Heart right ventricle (tissue), 16 donors: Measurements from ENCODE around the gene GARNL3. TPM values are rescaled to one million over a fixed set of nuclear protein-coding genes. Genes with fewer than 3 reads are reported as not detected.

ENCODE experiments used
- ATAC-seq, 8 donors: fragments of 200-7000 bp; cut with Tn5 transposase; one replicate each; pipeline ENCODE4 v1.9.1; 2020; ENCODE audit warnings: mild to moderate bottlenecking in 8 of 8, moderate library complexity in 8 of 8, moderate number of reproducible peaks in 1 of 8
- DNase-seq, 2 donors: peaks; one replicate each; pipeline ENCODE4 v3.0.0-alpha.2; 2020
- H3K27ac ChIP-seq, 10 donors: fragments of 200-600 bp; sonication (generic) in 2 of 10; one replicate each; pipeline versions ENCODE4 v1.5.0 to v1.8.0; 2020 to 2022; ENCODE audit warnings: mild to moderate bottlenecking in 3 of 10
- H3K27me3 ChIP-seq, 7 donors: fragments of 200-600 bp; one replicate each; pipeline ENCODE4 v1.8.0; 2021 to 2022; ENCODE audit warnings: mild to moderate bottlenecking in 2 of 7
- H3K36me3 ChIP-seq, 9 donors: fragments of 200-600 bp; sonication (generic) in 1 of 9; one replicate each; pipeline versions ENCODE4 v1.5.0 to v1.8.0; 2020 to 2022; ENCODE audit warnings: mild to moderate bottlenecking in 2 of 9
- H3K4me1 ChIP-seq, 9 donors: fragments of 200-600 bp; sonication (generic) in 1 of 9; one replicate each; pipeline versions ENCODE4 v1.5.0 to v1.8.0; 2020 to 2022; ENCODE audit warnings: mild to moderate bottlenecking in 4 of 9
- H3K4me3 ChIP-seq, 10 donors: fragments of 200-600 bp; sonication (generic) in 2 of 10; one replicate each; pipeline versions ENCODE4 v1.5.0 to v1.8.0; 2020 to 2022; ENCODE audit warnings: mild to moderate bottlenecking in 7 of 10, moderate library complexity in 2 of 10
- H3K9me3 ChIP-seq, 11 donors: fragments of 200-600 bp in 10 of 11; sonication (generic) in 2 of 11; one replicate each; pipeline versions ENCODE4 v1.5.0 to v1.8.0; 2013 to 2022; ENCODE audit warnings: mild to moderate bottlenecking in 2 of 11, control low read depth in 1 of 11, moderate library complexity in 1 of 11
- WGBS, 2 donors: extraction: QIAGEN DNeasy Blood & Tissue Kit; methylation state at CpG; one replicate each; pipeline ENCODE4 v1.1.7; 2013; ENCODE audit warnings: inconsistent platforms in 1 of 2; 5-methylcytosine and 5-hydroxymethylcytosine counted together
- intact Hi-C, 10 donors: fragments of 100-400 bp; cut with DNase I; formaldehyde crosslinking; loops; one replicate each; pipeline versions ENCODE4 v1.11.1 to v1.14.2; 2022
- polyA plus RNA-seq, 2 donors: library from polyadenylated mRNA; stranded (reverse); fragments of 200-250 nt; gene quantifications; one replicate each; pipeline ENCODE4 v1.2.3, GENCODE V29; 2013
- total RNA-seq, 10 donors: library from RNA; stranded (reverse); fragmentation: NEBNext Ultra II Directional in 3 of 10; extraction: Animal tissue kit (Norgen Biotek cat#: 25700) in 3 of 10; gene quantifications; one replicate each; pipeline versions ENCODE4 v1.2.1 to v1.2.4, GENCODE V29; 2021 to 2023
- TF ChIP-seq, protein P1 (sequence below), 9 donors: fragments of 200-600 bp; sonication (generic) in 2 of 9; IDR thresholded peaks; one replicate each; pipeline versions ENCODE4 v1.5.0 to v1.8.0; 2021 to 2022; ENCODE audit warnings: antibody characterized with exemption in 9 of 9, mild to moderate bottlenecking in 5 of 9, moderate library complexity in 1 of 9
- donor health status: Arrhythmogenic right ventricular cardiomyopathy.
- donor health status: ischemic (EF 13 %, LVEDD 7.1; RV severe dilation, severe dysfunction).
- donor health status: healthy with polysubstance abuse.
- donor health status: DM: no; HTN: yes; CAD: no.
- donor health status: DM: no; HTN: no; CAD: no.
- donor health status: ischemic (EF 25% LVEDD 6.9; RV normal size, moderate dysfunction).
- donor health status: ischemic (EF 25% LVEDD 5.7; RV mildly dilated, moderate dysfunction).
- donor health status: healthy.
- donor health status: DM: yes; HTN: yes; CAD: no.
- donor health status: Ischemic cardiomyopathy.
- donor health status: ischemic (EF 35%, LVEDD 5.7; RV mildly dilated, moderate dysfunction).
- donor health status: nonischemic (EF 11% LVEDD 7.7; RV severe dilation, severe dysfunction).
- donor health status: DM: yes; HTN: yes; CAD: no.
- donor health status: PGD.
- donor health status: ischemic (EF 29% LVEDD 5.4; RV normal size, mild dysfunction).
- donor health status: nonischemic (EF 23%, LVEDD 6.1; RV moderate dilation, normal function).

The GARNL3 gene
- total and polyA plus RNA-seq, 12 donors: 3.3 to 53.1 (median 28.3) TPM

DNA sequence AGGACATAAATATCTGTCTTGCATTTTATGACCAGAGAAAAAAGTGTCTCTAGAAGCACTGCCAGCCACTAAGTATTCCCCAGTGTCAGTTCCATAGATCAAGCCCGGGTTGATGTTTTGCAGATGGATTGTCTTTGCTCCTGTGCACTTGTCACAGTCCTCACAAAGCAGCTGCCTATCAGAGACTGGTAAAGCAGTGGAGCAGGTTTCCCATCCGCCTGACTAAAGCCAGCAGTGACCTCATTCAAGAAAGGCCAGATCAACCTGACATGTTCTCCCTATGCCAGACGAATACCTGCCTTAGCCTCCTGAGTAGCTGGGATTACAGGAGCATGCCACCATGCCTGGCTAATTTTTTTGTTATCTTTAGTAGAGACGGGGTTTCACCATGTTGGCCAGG, 26.8 kb upstream of the GARNL3 start:
- intact Hi-C loops: loop anchor here in 1 of 10 donors (5.0 kb wide), 1 partner anchor 160 kb away; the partner anchor contains the start of gene SLC2A8
- H3K27me3 ChIP-seq: no peaks in the 10 kb centered on the region
- TF ChIP-seq, protein P1, sequence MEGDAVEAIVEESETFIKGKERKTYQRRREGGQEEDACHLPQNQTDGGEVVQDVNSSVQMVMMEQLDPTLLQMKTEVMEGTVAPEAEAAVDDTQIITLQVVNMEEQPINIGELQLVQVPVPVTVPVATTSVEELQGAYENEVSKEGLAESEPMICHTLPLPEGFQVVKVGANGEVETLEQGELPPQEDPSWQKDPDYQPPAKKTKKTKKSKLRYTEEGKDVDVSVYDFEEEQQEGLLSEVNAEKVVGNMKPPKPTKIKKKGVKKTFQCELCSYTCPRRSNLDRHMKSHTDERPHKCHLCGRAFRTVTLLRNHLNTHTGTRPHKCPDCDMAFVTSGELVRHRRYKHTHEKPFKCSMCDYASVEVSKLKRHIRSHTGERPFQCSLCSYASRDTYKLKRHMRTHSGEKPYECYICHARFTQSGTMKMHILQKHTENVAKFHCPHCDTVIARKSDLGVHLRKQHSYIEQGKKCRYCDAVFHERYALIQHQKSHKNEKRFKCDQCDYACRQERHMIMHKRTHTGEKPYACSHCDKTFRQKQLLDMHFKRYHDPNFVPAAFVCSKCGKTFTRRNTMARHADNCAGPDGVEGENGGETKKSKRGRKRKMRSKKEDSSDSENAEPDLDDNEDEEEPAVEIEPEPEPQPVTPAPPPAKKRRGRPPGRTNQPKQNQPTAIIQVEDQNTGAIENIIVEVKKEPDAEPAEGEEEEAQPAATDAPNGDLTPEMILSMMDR (IDR thresholded peaks at IDR 0.05): no peak
- H3K36me3 ChIP-seq: peaks cover 0 to 16% (median 0%) of the 10 kb centered on the region in 9 donors
- 72 to 79% methylated on average over 4 of the region's 4 CpGs for WGBS, 2 donors
- DNase-seq (no peak), ATAC-seq (peak in 4 of 8 donors; percentile 36 to 56 (median 42))
- H3K4me3 ChIP-seq: no peak overlapping the region
- H3K4me1 ChIP-seq: peaks cover 0 to 30% (median 10%) of the 10 kb centered on the region in 9 donors
- H3K9me3 ChIP-seq: no peaks in the 10 kb centered on the region
- peak overlapping the region in 2 of 10 donors; percentile 2 to 45 for H3K27ac ChIP-seq

DNA sequence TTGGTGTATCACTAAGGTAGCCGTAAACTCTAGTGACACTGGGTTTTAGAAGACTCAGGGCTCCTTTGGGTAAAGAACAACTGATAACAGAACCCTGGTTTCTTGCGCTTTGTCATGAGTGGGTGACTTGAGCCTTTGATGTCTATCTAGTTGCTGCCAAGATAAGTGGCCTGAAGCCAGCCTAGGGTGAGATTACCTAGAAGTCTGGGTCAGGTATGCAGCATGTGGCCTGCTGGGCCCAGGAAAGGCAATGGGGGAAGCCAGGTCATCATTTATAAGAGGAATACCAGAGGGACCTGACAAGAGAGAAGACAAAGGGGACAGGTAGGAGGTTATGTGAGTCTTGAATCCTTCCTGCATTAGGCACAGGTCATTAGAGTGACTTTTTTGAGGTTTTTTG, 23.2 kb upstream of the GARNL3 start:
- TF ChIP-seq, protein P1 (IDR thresholded peaks at IDR 0.05): no peak
- ATAC-seq (no peak), DNase-seq (no peak)
- Histone ChIP-seq H3K9me3 (no peaks in the 10 kb centered on the region), H3K27me3 (no peaks in the 10 kb centered on the region), H3K36me3 (peaks cover 0 to 30% (median 0%) of the 10 kb centered on the region in 9 donors), H3K4me1 (peaks cover 0 to 29% (median 9%) of the 10 kb centered on the region in 9 donors), H3K4me3 (no peak overlapping the region), H3K27ac (no peak overlapping the region)
- intact Hi-C loops: loop anchor here in 1 of 10 donors (10.0 kb wide), 1 partner anchor 103 kb away; no protein-coding TSS in a partner anchor
- WGBS, 2 donors: 86 to 90% methylated on average over 2 of the region's 2 CpGs

DNA sequence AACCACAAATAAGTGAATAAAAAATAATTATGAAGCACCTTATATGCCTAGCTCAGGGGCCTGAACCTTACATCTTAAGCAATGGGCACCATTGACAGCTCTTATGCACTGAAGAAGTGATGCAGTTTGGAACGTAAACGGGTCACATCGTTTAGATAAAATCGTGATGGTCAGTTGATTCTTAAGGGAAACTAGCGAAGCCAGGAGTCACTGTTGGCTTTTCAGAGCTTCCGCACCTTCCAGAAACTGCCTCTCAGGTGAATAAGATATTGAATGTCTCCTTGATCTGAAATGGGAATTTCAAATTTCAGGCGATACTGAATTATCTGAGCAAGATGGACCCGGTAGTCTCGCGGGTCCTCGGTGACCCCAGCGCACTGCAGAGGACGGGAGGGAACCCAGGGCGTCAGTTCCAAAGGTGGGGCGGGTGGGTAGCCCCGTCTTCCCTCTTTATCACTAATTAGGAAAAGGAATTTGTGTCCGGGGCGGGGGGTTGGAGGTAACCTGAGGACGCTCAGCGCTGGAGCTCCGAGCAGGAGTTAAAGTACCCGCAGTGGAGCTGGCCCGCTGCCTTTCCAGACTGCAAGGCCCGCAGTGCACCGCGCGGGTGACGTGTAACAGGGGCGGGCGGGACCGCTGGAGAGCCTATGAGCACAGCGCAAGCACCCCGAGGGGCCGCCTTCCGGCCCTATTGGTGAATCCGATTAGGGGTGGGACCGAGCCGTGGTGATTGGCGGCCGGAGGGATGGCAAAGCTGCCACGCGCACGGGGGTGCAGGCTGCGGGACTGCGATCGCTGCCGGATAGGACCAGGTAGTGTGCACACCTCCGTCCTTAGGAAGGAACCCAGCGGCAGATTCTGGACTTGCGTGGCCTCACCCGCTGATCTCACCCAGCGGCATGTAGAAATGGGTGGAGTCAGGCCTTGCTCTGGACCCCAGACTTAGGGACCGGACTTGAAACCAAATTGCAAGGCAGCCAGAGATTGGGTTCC, 19.7 kb upstream of the GARNL3 start:
- ATAC-seq (peak; percentile 99 to 100 (median 100)), DNase-seq (peak; percentile 97 to 98)
- peak overlapping the region in 9 of 10 donors; percentile 65 to 87 (median 81) for H3K27ac ChIP-seq
- H3K4me1 ChIP-seq: peaks cover 0 to 22% (median 8%) of the 10 kb centered on the region in 9 donors
- 7 to 8% methylated on average over 53 of the region's 53 CpGs for WGBS, 2 donors
- H3K27me3 ChIP-seq: no peaks in the 10 kb centered on the region
- no peaks in the 10 kb centered on the region for H3K9me3 ChIP-seq
- intact Hi-C loops: loop anchor here in 3 of 10 donors (1.0 to 10.0 kb wide), 3 partner anchors 18 to 100 kb away; no protein-coding TSS in a partner anchor
- peak overlapping the region; percentile 42 to 71 (median 60) for H3K4me3 ChIP-seq
- peaks cover 0 to 14% (median 0%) of the 10 kb centered on the region in 9 donors for H3K36me3 ChIP-seq
- TF ChIP-seq, protein P1 (IDR thresholded peaks at IDR 0.05): peak in 1 of 9 donors; percentile 11

DNA sequence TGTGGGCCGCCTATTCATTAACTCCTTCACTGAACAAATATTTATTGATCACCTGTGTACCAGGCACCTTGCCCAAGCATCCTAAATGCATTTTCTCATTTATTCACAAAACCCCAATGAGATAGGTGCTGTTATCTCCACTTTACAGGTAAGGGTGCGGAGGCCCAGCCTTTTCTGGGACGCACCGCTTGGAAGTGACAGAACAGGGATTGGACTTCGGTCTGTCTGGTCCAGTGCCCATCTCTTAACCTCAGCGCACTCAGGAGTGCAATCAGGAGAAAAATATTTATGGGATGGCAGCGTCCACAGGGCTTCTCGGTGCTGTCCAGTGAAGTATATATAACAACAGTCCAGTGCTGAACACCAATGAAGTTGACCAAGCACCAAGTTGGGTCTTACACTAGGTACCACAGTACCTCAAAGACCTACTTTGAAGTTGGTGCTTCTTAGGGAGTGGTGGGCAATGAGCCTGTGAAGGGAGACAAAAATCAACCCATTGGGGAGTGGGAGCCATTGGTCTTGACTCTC, 18.9 kb upstream of the GARNL3 start:
- peaks cover 0 to 14% (median 0%) of the 10 kb centered on the region in 9 donors for H3K36me3 ChIP-seq
- TF ChIP-seq, protein P1 (IDR thresholded peaks at IDR 0.05): no peak
- DNase-seq (no peak), ATAC-seq (no peak)
- H3K27me3 ChIP-seq: no peaks in the 10 kb centered on the region
- no peaks in the 10 kb centered on the region for H3K9me3 ChIP-seq
- peak overlapping the region in 3 of 10 donors; percentile 65 to 81 (median 81) for H3K27ac ChIP-seq
- peaks cover 0 to 29% (median 11%) of the 10 kb centered on the region in 9 donors for H3K4me1 ChIP-seq
- H3K4me3 ChIP-seq: peak overlapping the region; percentile 42 to 71 (median 60)
- intact Hi-C loops: loop anchor here in 2 of 10 donors (2.0 to 10.0 kb wide), 2 partner anchors 21 to 99 kb away; no protein-coding TSS in a partner anchor
- 68 to 69% methylated on average over 8 of the region's 8 CpGs for WGBS, 2 donors
